ES-I3 (cell line): ENCODE results near the gene FCER2.

Experiments used
- H3K36me3 ChIP-seq: 2 replicates; pipeline ENCODE4 v1.6.1; 2013; ENCODE audit warnings: mild to moderate bottlenecking, low read length, control low read depth, moderate library complexity; ENCODE audit not compliant: insufficient read depth
- H3K4me1 ChIP-seq: 2 replicates; pipeline ENCODE4 v1.6.1; 2013; ENCODE audit warnings: mild to moderate bottlenecking, control low read depth, low read length; ENCODE audit not compliant: insufficient read depth
- H3K9ac ChIP-seq: 2 replicates; pipeline ENCODE4 v1.6.1; 2013; ENCODE audit warnings: low read depth, mild to moderate bottlenecking, low read length, moderate library complexity
- H3K9me3 ChIP-seq: 2 replicates; pipeline ENCODE4 v1.6.1; 2013; ENCODE audit warnings: mild to moderate bottlenecking, low read length, moderate library complexity; ENCODE audit not compliant: control insufficient read depth, insufficient read depth

FCER2 gene

GRCh38 chr19:7669641-7670040, 32.3 kb downstream of the FCER2 start:
- Histone ChIP-seq H3K9ac (peak overlapping the region; percentile 3; the same call in 1 of the 2 replicates), H3K9me3 (no peaks in the 10 kb centered on the region), H3K4me1 (no peaks in the 10 kb centered on the region), H3K36me3 (no peaks in the 10 kb centered on the region)

- H3K36me3 ChIP-seq: no peaks in the 10 kb centered on the region
- H3K9me3 ChIP-seq: no peaks in the 10 kb centered on the region
- no peaks in the 10 kb centered on the region for H3K4me1 ChIP-seq
- peak within 1 kb of the TSS; percentile 3; the same call in 1 of the 2 replicates for H3K9ac ChIP-seq
These were observed 33.1 kb downstream of the FCER2 start, which contains the start of gene RETN for GRCh38 chr19:7668842-7669241. TSS of gene RETN (plus strand) at chr19:7669049. CDS start at chr19:7669327, 278 bp downstream.

DNA sequence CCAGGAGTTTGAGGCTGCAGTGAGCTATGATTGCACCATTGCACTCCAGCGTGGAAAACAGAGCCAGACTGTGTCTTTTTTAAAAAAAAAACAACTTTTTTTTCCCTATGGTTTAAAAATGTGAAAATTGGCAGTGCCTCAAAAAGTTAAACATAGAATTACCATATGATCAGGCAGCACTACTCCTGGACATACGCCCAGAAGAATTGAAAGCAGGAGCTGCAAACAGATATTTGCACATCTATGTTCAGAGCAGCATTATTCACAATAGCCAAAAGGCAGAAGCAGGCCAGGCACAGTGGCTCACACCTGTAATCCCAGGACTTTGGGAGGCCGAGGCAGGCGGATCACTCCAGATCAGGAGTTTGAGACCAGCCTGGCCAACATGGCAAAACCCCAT, 36.9 kb downstream of the FCER2 start:
- no peaks in the 10 kb centered on the region for H3K9me3 ChIP-seq
- H3K4me1 ChIP-seq: no peaks in the 10 kb centered on the region
- no peaks in the 10 kb centered on the region for H3K36me3 ChIP-seq
- H3K9ac ChIP-seq: no peak overlapping the region

DNA sequence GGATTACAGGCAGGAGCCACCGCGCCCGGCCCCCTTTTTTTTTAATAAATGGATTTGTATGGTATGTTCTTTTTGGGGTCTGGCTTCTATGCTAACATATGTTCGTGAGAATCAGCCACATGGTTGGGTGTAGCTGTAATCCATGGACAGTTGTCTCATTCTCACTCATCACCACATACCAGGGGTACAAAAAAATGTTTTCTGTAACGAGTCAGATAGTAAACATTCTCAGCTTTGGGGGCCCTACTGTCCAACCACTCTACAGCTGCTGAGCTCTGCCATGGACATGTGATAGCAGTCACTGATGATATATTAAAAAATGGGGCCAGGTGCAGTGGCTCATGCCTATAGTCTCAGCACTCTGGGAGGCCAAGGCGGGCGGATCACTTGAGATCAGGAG, 38.2 kb downstream of the FCER2 start:
- no peaks in the 10 kb centered on the region for H3K9me3 ChIP-seq
- no peaks in the 10 kb centered on the region for H3K36me3 ChIP-seq
- H3K4me1 ChIP-seq: no peaks in the 10 kb centered on the region
- no peak overlapping the region for H3K9ac ChIP-seq

DNA sequence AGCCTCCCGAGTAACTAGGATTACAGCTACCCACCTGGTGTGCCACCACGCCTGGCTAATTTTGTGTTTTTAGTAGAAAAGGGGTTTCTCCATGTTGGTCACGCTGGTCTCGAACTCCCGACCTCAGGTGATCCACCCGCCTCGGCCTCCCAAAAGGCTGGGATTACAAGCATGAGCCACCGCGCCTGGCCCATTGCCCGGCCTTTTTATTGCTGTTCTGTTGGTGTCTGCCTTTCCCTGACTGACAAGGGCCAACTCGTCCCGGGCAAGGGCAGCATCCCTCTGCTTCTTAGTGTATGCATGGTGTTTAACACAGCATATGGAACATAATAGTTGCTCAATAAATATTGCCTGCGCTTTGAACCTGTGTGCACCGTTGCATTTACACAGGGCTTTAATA, 39.3 kb downstream of the FCER2 start:
- H3K36me3 ChIP-seq: no peaks in the 10 kb centered on the region

DNA sequence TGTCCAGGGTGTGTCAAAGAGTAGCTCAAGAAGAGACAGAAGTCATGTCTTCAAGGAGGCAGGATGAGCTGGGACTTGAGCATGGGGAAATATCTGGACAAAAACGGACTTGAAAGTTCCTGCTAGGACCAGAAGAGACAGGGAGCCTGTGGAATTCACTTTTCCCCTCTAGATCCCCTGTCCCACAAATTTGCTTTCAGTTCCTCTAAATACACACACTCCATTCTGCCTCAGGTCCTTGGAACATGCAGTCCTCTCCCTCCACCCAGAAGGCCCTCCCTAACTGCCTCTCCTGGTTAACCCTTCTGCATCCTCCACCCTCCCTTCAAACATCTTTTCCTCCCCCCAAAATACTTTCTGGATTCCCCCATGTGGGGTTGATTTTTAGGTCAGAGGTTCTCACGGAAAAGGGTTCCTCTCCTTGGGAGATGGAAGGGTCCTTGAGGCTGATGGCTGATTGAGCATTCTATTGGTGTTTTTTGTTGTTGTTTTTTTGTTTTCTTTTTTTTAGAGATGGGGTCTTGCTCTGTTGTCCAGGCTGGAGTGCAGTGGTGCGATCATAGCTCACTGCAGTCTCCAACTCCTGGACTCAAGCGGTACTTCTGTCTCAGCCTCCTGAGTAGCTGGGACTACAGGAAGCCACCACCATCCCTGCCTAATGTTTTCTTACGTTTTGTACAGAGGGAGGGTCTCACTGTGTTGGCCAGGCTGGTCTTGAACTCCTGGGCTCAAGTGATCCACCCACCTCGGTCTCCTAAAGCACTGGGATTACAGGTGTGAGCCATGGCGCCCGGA, 40.0 kb downstream of the FCER2 start:
- no peak overlapping the region for H3K9ac ChIP-seq
- no peaks in the 10 kb centered on the region for H3K36me3 ChIP-seq
- no peaks in the 10 kb centered on the region for H3K4me1 ChIP-seq
- H3K9me3 ChIP-seq: no peaks in the 10 kb centered on the region

More for the DNA sequence above, 39.3 kb downstream of the FCER2 start:
- Histone ChIP-seq H3K4me1 (no peaks in the 10 kb centered on the region), H3K9me3 (no peaks in the 10 kb centered on the region), H3K9ac (no peak overlapping the region)

DNA sequence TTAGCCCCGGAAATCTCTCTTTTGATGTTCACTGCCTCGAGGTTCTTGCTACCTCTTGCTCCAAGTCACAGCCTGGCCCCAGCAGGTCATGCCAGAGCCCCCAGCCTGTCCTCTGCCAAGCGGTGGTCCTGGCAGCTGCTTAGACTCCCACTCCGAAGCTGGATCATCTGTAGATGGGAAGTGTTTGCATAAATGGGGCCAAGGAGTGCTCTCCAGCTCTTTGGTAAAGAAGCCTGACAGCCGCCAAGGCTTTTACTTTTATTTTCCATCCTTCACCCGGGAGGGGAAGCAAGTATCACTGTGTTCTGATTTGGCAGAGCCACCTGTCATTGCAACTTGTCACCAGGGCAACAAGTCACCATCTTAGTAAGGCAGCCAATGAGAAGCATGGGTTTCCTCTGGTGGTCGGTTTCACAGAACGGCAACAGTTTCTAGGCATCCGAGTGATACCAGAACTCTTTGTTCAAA, 43.7 kb downstream of the FCER2 start:
- H3K9ac ChIP-seq: no peak overlapping the region
- H3K36me3 ChIP-seq: no peaks in the 10 kb centered on the region
- no peaks in the 10 kb centered on the region for H3K4me1 ChIP-seq
- no peaks in the 10 kb centered on the region for H3K9me3 ChIP-seq

DNA sequence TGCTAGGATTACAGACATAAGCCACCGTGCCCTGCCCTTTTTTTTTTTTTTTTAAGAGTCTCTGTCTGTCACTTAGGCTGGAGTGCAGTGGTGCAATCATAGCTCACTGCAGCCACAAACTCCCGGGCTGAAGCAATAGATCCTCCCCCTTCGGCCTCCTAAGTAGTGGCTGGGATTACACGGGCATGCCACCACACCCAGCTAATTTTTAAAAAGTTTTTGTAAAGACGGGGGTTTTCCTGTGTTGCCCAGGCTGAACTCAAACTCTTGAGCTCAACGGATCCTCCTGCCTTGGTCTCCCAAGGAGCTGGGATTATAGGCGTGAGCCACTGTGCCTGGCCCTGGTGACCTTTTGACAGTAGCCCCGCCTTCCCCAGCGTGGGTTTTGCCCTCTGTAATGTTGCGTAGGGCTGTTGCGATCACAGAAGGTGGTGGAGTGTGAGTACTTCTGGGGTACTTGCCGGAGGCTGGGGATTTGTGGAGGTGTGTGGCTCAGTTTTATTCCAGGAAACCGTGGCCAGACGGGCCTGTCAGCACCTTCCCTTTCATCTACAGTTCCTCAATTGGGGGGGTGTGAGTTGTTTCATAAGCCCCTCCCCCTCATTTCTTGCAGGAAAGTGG, 44.7 kb downstream of the FCER2 start:
- Histone ChIP-seq H3K9ac (no peak overlapping the region), H3K36me3 (no peaks in the 10 kb centered on the region), H3K9me3 (no peaks in the 10 kb centered on the region), H3K4me1 (no peaks in the 10 kb centered on the region)

DNA sequence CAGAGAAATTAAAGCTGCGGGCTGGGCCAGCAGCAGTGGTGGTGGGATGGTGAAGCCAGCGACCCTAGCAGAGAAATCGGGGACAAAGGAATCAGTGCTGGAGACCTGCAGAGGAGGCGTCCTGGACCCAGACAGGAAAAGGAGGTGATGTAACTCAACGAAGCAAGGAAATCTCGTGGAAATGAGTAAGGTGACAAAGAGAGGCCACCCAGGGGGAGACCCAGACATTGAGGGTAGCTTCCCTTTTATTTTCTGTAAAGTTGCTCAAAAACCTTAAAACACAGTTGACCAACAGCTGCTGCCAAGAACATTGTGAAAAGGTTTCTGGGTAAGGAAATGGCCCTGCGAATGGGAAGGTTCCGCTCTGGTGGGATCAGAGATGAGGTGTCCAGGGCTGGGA, 46.4 kb downstream of the FCER2 start:
- Histone ChIP-seq H3K36me3 (no peaks in the 10 kb centered on the region), H3K4me1 (no peaks in the 10 kb centered on the region), H3K9ac (no peak overlapping the region), H3K9me3 (no peaks in the 10 kb centered on the region)

GRCh38 chr19:7654401-7654800, 47.5 kb downstream of the FCER2 start:
- H3K36me3 ChIP-seq: no peaks in the 10 kb centered on the region
- H3K4me1 ChIP-seq: no peaks in the 10 kb centered on the region
- no peak overlapping the region for H3K9ac ChIP-seq
- no peaks in the 10 kb centered on the region for H3K9me3 ChIP-seq

GRCh38 chr19:7652061-7652641, 49.8 kb downstream of the FCER2 start:
- no peaks in the 10 kb centered on the region for H3K4me1 ChIP-seq
- H3K9ac ChIP-seq: peak overlapping the region; percentile 34; the same call in 1 of the 2 replicates
- no peaks in the 10 kb centered on the region for H3K9me3 ChIP-seq
- H3K36me3 ChIP-seq: no peaks in the 10 kb centered on the region

DNA sequence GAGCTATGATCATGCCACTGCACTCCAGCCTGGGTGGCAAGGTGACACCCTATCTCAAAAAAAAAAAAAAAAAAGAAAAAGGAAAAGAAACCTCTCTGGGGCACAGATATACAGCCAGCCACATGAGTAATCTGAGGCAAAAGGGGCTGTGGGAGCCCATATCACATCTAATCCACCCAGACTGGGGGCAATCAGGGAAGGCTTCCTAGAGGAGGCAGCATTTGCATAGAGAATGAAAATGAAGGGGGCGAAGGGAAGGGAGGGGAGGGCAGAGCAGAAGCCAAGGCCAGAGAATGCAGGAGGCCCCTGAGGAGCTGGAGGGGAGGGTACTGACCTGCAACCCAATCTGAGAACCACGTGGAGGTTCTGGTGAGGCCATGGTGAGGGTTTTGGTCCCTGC, 51.8 kb downstream of the FCER2 start:
- Histone ChIP-seq H3K9ac (no peak overlapping the region), H3K36me3 (no peaks in the 10 kb centered on the region), H3K9me3 (no peaks in the 10 kb centered on the region), H3K4me1 (no peaks in the 10 kb centered on the region)

DNA sequence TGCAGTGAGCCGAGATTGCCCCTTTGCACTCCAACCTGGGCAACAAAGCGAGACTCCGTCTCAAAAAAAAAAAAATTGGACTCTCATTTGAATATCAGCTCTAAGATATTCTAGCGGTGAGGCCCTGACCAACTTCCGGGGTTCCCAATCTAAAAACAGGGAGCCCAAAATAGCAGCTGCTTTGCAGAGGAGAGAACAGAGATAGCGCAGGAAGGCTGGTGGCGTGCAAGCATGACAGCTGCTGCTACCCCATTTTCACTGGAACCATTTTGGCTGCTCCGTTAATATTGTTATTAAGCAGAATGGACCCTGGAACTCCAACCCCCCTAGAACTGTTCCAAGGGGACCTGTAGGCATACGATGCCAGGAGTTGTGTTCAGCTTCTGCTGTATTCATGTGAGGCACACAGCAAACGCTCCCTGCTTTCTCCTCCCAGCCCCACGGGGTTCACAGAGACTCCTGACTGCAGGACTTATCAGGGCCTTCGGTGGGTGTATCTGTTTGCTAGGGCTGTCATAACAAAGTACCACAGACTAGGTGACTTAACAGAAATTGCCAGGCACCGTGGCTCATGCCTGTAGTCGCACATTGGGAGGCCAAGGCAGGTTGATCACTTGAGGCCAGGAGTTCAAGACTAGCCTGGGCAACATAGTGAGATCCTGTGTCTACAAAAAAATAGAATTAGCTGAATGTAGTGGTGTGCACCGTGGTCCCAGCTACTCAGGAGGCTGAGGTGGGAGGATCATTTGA, 53.5 kb downstream of the FCER2 start:
- Histone ChIP-seq H3K9me3 (no peaks in the 10 kb centered on the region), H3K36me3 (no peaks in the 10 kb centered on the region), H3K4me1 (no peaks in the 10 kb centered on the region), H3K9ac (no peak overlapping the region)

GRCh38 chr19:7647156-7647555, 54.8 kb downstream of the FCER2 start:
- H3K9me3 ChIP-seq: no peaks in the 10 kb centered on the region
- no peaks in the 10 kb centered on the region for H3K36me3 ChIP-seq
- no peak overlapping the region for H3K9ac ChIP-seq
- no peaks in the 10 kb centered on the region for H3K4me1 ChIP-seq
